T47D (cell line): Measurements from ENCODE around the gene FAXDC2.

Experiments
- DNase-seq, 2 experiments: peaks; one replicate each; pipeline versions ENCODE4 v3.0.0 to v3.0.0-alpha.2; 2011 to 2012; ENCODE audit warnings: low read depth in 1 of 2, low spot score in 1 of 2
- JUND ChIP-seq: IDR thresholded peaks from 2 replicates; pipeline ENCODE4 v1.6.1; 2012; ENCODE audit warnings: low read depth
- in situ Hi-C: cut with HindIII; loops from 2 replicates; pipeline ENCODE4 v1.10.0; 2016; ENCODE audit warnings: low sequenced_read_pairs, low pct_unique_long_range_greater_than_20kb

Gene FAXDC2

GRCh38 chr5:154776167-154776566 lies 74.2 kb downstream of the FAXDC2 start:
- in situ Hi-C loops = no loop called here
- no peak for TF ChIP-seq JUND
- no peak for DNase-seq

GRCh38 chr5:154773326-154773725 lies 77.1 kb downstream of the FAXDC2 start:
- in situ Hi-C loops = no loop called here
- TF ChIP-seq JUND = no peak
- no peak for DNase-seq

GRCh38 chr5:154771383-154771901 lies 79.0 kb downstream of the FAXDC2 start:
- DNase-seq = no peak
- in situ Hi-C loops = no loop called here
- TF ChIP-seq JUND = no peak

GRCh38 chr5:154770111-154770510 lies 80.3 kb downstream of the FAXDC2 start:
- DNase-seq = no peak
- in situ Hi-C loops = no loop called here
- TF ChIP-seq JUND = no peak
